Vagina (tissue), 2 donors: ENCODE measurements around the gene GLP1R. TPM values are rescaled to one million over a fixed set of nuclear protein-coding genes. Genes with fewer than 3 reads are reported as not detected.
"Not testable (repeated sequence)": the region's sequence is repeated elsewhere in the genome, so short reads cannot be mapped to it uniquely, and the experiment has no call there.

ENCODE experiments used
- DNase-seq, 2 donors: peaks; one replicate each; pipeline ENCODE4 v3.0.0-alpha.2; 2017; ENCODE audit errors: extremely low spot score in 2 of 2
- H3K27ac ChIP-seq: fragments of 200-600 bp; sonication (generic); one replicate; pipeline ENCODE4 v1.5.1; 2019
- H3K27me3 ChIP-seq: fragments of 200-600 bp; sonication (generic); one replicate; pipeline ENCODE4 v1.5.1; 2019
- H3K36me3 ChIP-seq, 2 donors: fragments of 200-600 bp; sonication (generic); one replicate each; pipeline ENCODE4 v1.5.1; 2017 to 2019
- H3K4me1 ChIP-seq: fragments of 200-600 bp; sonication (generic); one replicate; pipeline ENCODE4 v1.5.1; 2019
- H3K4me3 ChIP-seq, 2 donors: fragments of 200-600 bp; sonication (generic); 1 replicate in 1 of 2; 2 replicates in 1 of 2; pipeline ENCODE4 v1.5.1; 2016 to 2019
- H3K9me3 ChIP-seq: fragments of 200-600 bp; sonication (generic); one replicate; pipeline ENCODE4 v1.5.1; 2019
- POLR2A ChIP-seq, 2 donors: fragments of 450-650 bp; IDR thresholded peaks; one replicate each; pipeline ENCODE4 v1.6.1; 2017; ENCODE audit warnings: antibody characterized with exemption in 2 of 2, mild to moderate bottlenecking in 2 of 2, moderate library complexity in 2 of 2
- POLR2AphosphoS5 ChIP-seq, 2 donors: sonication (generic); formaldehyde crosslinking; IDR thresholded peaks; one replicate each; pipeline ENCODE4 v1.9.0; 2017; ENCODE audit warnings: antibody characterized with exemption in 2 of 2, mild to moderate bottlenecking in 2 of 2, low read depth in 1 of 2; ENCODE audit not compliant: insufficient read depth in 1 of 2
- intact Hi-C: fragments of 100-400 bp; cut with DNase I; formaldehyde crosslinking; loops from one replicate; pipeline ENCODE4 v1.15.1; 2023
- total RNA-seq: library from RNA; depleted of rRNA; stranded (reverse); fragments of >200 nt; gene quantifications from one replicate; pipeline ENCODE4 v1.2.3, GENCODE V29; 2016
- TF ChIP-seq, protein P1 (sequence below), 3 experiments: fragments of 450-650 bp in 2 of 3; fragments of 200-600 bp in 1 of 3; sonication (generic) in 1 of 3; IDR thresholded peaks; one replicate each; pipeline ENCODE4 v1.5.1; 2017 to 2019; ENCODE audit warnings: antibody characterized with exemption in 3 of 3, mild to moderate bottlenecking in 2 of 3, moderate library complexity in 2 of 3

GLP1R gene
- total RNA-seq, 1 donor from 2014 or later = not detected

DNA sequence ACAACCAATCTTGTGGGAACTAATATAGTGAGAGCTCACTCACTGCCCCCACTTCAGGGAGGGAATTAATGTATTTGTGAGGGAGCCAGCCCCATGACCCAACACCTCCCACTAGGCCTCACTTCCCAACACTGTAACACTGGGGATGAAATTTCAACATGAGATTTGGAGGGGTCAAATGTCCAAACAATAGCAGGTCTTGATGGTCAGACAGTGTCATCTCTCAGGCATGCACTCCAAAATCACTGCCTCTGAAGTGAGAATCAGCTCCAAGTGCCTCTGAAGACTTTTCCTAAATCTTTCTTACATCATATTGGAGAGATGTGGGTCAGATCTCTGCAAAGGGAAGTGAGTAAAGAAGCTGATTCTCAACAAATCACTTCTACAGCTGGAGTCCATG, 80.3 kb downstream of the GLP1R start:
- Histone ChIP-seq H3K4me1 (no peaks in the 10 kb centered on the region), H3K27me3 (no peaks in the 10 kb centered on the region), H3K27ac (no peak overlapping the region), H3K36me3 (no peaks in the 10 kb centered on the region), H3K9me3 (no peaks in the 10 kb centered on the region), H3K4me3 (no peak overlapping the region)
- intact Hi-C loops = no loop called here
- TF ChIP-seq, protein P1, sequence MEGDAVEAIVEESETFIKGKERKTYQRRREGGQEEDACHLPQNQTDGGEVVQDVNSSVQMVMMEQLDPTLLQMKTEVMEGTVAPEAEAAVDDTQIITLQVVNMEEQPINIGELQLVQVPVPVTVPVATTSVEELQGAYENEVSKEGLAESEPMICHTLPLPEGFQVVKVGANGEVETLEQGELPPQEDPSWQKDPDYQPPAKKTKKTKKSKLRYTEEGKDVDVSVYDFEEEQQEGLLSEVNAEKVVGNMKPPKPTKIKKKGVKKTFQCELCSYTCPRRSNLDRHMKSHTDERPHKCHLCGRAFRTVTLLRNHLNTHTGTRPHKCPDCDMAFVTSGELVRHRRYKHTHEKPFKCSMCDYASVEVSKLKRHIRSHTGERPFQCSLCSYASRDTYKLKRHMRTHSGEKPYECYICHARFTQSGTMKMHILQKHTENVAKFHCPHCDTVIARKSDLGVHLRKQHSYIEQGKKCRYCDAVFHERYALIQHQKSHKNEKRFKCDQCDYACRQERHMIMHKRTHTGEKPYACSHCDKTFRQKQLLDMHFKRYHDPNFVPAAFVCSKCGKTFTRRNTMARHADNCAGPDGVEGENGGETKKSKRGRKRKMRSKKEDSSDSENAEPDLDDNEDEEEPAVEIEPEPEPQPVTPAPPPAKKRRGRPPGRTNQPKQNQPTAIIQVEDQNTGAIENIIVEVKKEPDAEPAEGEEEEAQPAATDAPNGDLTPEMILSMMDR (IDR thresholded peaks at IDR 0.05) = no peak
- TF ChIP-seq POLR2AphosphoS5 (IDR thresholded peaks at IDR 0.05; ENCODE audit: insufficient read depth in 1 of 2, low read depth in 1 of 2) (no peak), POLR2A (IDR thresholded peaks at IDR 0.05) (no peak)
- no peak for DNase-seq

DNA sequence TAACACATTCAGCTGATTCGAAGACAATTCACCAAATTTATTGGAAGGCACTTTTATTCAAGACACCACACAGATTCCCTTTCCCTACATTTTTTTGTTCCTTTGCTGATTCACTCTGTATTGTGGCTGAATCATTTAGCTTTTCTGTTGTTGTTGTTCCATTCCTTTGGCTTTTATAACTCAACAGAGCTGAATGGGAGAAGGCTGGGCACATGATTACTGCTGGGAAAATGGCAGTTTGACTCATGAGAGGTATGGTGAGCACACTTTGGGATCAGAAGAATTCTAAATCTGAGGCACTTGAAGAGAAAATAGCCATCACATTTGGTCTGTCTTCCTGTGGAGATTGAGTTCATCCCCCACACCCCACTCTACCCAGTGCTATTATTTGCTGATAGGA, 82.1 kb downstream of the GLP1R start:
- no peak for DNase-seq
- no peaks in the 10 kb centered on the region for H3K36me3 ChIP-seq
- H3K27me3 ChIP-seq = no peaks in the 10 kb centered on the region
- no peak overlapping the region for H3K27ac ChIP-seq
- no peak overlapping the region for H3K4me3 ChIP-seq
- TF ChIP-seq POLR2A (IDR thresholded peaks at IDR 0.05) (no peak), POLR2AphosphoS5 (IDR thresholded peaks at IDR 0.05; ENCODE audit: insufficient read depth in 1 of 2, low read depth in 1 of 2) (no peak)
- TF ChIP-seq, protein P1 (IDR thresholded peaks at IDR 0.05) = no peak
- intact Hi-C loops = no loop called here
- H3K9me3 ChIP-seq = no peaks in the 10 kb centered on the region
- no peaks in the 10 kb centered on the region for H3K4me1 ChIP-seq

DNA sequence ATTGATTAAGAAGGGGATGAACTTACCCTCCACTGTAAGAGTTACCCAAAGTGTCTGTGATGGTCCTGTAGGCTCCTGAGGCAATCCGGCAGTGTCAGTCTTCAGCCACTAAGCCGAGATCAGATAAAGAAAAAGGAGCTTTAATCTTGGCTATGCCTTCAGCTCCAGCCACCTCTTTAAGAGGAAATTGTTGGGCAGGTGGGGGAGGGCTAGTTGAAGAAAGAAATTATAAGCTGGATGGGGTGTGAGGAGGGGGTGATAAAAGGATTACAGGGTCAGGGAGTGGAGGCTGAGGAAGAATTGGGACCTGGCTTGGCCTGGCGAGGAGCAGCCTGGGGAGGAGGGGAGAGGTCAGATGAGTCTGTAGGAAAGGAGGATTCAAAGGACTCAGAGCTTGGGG, 86.2 kb downstream of the GLP1R start:
- H3K36me3 ChIP-seq, H3K4me3 ChIP-seq, H3K27ac ChIP-seq, H3K4me1 ChIP-seq, intact Hi-C loops, H3K9me3 ChIP-seq, DNase-seq, H3K27me3 ChIP-seq: not testable (repeated sequence)

DNA sequence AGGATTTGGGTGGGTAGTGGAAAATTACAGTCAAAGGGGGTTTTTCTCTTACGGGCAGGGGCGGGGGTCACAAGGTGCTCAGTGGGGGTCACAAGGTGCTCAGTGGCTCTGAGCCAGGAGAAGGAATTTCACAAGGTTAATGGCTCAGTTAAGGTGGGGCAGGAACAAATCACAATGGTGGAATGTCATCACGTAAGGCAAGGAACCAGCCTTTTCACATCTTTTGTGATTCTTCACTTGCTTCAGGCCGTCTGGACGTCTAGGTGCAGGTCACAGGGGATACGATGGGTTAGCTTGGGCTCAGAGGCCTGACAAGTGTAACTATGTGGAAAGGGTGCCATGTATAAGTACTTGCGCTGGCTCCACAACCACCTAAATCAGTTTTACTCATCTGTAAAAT, 87.6 kb downstream of the GLP1R start:
- H3K27me3 ChIP-seq, H3K36me3 ChIP-seq, intact Hi-C loops, H3K27ac ChIP-seq, H3K4me3 ChIP-seq, DNase-seq, H3K9me3 ChIP-seq, H3K4me1 ChIP-seq: not testable (repeated sequence)

DNA sequence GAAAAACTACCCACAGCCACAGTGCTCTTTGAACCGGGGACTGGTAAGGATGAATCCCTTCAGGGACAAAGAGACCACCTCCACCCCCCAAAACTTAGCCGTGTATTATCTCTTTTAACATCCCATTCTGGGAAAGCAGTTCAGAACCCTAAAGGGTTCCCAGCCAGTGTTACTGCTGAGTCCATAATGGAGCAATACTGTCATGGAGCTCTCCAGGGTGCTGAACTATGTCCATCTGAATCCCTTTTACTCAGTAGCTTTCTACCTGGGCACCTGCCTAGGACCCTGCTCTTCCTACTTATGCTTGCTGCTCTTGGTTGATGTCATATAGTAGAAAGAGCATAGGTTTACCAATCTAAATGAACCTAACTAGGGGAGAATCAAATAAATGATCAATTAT, 88.7 kb downstream of the GLP1R start:
- H3K27ac ChIP-seq = no peak overlapping the region
- no peak for TF ChIP-seq POLR2A (IDR thresholded peaks at IDR 0.05)
- TF ChIP-seq, protein P1 (IDR thresholded peaks at IDR 0.05) = no peak
- no peak for TF ChIP-seq POLR2AphosphoS5 (IDR thresholded peaks at IDR 0.05; ENCODE audit: insufficient read depth in 1 of 2, low read depth in 1 of 2)
- intact Hi-C loops = no loop called here
- no peaks in the 10 kb centered on the region for H3K36me3 ChIP-seq
- no peaks in the 10 kb centered on the region for H3K9me3 ChIP-seq
- no peak for DNase-seq
- H3K4me1 ChIP-seq = no peaks in the 10 kb centered on the region
- no peaks in the 10 kb centered on the region for H3K27me3 ChIP-seq
- no peak overlapping the region for H3K4me3 ChIP-seq

Other genes starting within 250 kb of the GLP1R start
- gene SAYSD1, start 66.4 kb downstream of the GLP1R start, total RNA-seq = 10.6 TPM
- gene KCNK5, start 180.7 kb downstream of the GLP1R start, total RNA-seq = 16.7 TPM